Transverse colon (tissue), 4 donors: Measurements from ENCODE around the gene MOCS3. TPM values are rescaled to one million over a fixed set of nuclear protein-coding genes. Genes with fewer than 3 reads are reported as not detected.

Experiments used
- DNase-seq: peaks from one replicate; pipeline ENCODE4 v3.0.0-alpha.2; 2019
- H3K27ac ChIP-seq, 4 donors: fragments of 200-600 bp; sonication (generic); 2 replicates each; pipeline ENCODE4 v1.5.1; 2016 to 2018; ENCODE audit warnings: inconsistent platforms in 4 of 4
- H3K27me3 ChIP-seq: fragments of 200-600 bp; sonication (generic); 2 replicates; pipeline ENCODE4 v1.5.1; 2017; ENCODE audit warnings: inconsistent platforms
- H3K36me3 ChIP-seq, 4 donors: fragments of 200-600 bp; sonication (generic); 2 replicates each; pipeline ENCODE4 v1.5.1; 2017 to 2019; ENCODE audit warnings: inconsistent platforms in 4 of 4
- H3K4me1 ChIP-seq, 4 donors: fragments of 200-600 bp; sonication (generic); 2 replicates each; pipeline ENCODE4 v1.5.1; 2017 to 2020; ENCODE audit warnings: inconsistent platforms in 4 of 4
- H3K4me3 ChIP-seq, 4 donors: fragments of 200-600 bp; sonication (generic); 1 replicate in 1 of 4; 2 replicates in 3 of 4; pipeline versions ENCODE4 v1.5.1 to v1.6.1; 2017 to 2019; ENCODE audit warnings: inconsistent platforms in 4 of 4
- H3K9me3 ChIP-seq, 2 donors: fragments of 200-600 bp; sonication (generic); 2 replicates each; pipeline ENCODE4 v1.5.1; 2017 to 2019; ENCODE audit warnings: inconsistent platforms in 2 of 2
- EP300 ChIP-seq: sonication (generic); formaldehyde crosslinking; IDR thresholded peaks from one replicate; pipeline ENCODE4 v1.6.1; 2017; ENCODE audit warnings: antibody characterized with exemption, low read depth
- POLR2A ChIP-seq: fragments of 450-650 bp; IDR thresholded peaks from one replicate; pipeline ENCODE4 v1.6.1; 2016; ENCODE audit warnings: antibody characterized with exemption, mild to moderate bottlenecking, moderate library complexity
- POLR2AphosphoS5 ChIP-seq, 3 donors: sonication (generic); formaldehyde crosslinking; IDR thresholded peaks; one replicate each; pipeline ENCODE4 v1.6.1; 2016; ENCODE audit warnings: antibody characterized with exemption in 3 of 3
- WGBS, 2 donors: methylation state at CpG; one replicate each; pipeline ENCODE4 v1.1.5; 2018; ENCODE audit warnings: low coverage in 1 of 2; 5-methylcytosine and 5-hydroxymethylcytosine counted together
- in situ Hi-C, 4 donors: fragments of 200-750 bp; cut with MboI; loops; one replicate each; pipeline versions ENCODE4 v1.15.0 to v1.15.1; 2017; ENCODE audit warnings: low sequenced_read_pairs in 3 of 4, low pct_ligation_motif_present in 1 of 4, low pct_unique_long_range_greater_than_20kb in 1 of 4
- intact Hi-C: fragments of 100-400 bp; cut with DNase I; formaldehyde crosslinking; loops from one replicate; pipeline ENCODE4 v1.15.1; 2023; ENCODE audit warnings: low total_unique reads
- total RNA-seq, 4 donors: library from RNA; depleted of rRNA; stranded (reverse); fragments of >200 nt; gene quantifications; one replicate each; pipeline ENCODE4 v1.1.0, GENCODE V29; 2016
- TF ChIP-seq, protein P1 (sequence below), 5 experiments: fragments of 200-600 bp in 3 of 5; fragments of 450-650 bp in 2 of 5; sonication (generic) in 3 of 5; IDR thresholded peaks; 1 replicate in 2 of 5; 2 replicates in 3 of 5; pipeline ENCODE4 v1.5.1; 2016 to 2017; ENCODE audit warnings: antibody characterized with exemption in 5 of 5, inconsistent platforms in 3 of 5, mild to moderate bottlenecking in 2 of 5, moderate library complexity in 1 of 5

Gene MOCS3
- total RNA-seq, 4 donors from 2014 or later: 3.7 to 10.7 (median 4.0) TPM

DNA sequence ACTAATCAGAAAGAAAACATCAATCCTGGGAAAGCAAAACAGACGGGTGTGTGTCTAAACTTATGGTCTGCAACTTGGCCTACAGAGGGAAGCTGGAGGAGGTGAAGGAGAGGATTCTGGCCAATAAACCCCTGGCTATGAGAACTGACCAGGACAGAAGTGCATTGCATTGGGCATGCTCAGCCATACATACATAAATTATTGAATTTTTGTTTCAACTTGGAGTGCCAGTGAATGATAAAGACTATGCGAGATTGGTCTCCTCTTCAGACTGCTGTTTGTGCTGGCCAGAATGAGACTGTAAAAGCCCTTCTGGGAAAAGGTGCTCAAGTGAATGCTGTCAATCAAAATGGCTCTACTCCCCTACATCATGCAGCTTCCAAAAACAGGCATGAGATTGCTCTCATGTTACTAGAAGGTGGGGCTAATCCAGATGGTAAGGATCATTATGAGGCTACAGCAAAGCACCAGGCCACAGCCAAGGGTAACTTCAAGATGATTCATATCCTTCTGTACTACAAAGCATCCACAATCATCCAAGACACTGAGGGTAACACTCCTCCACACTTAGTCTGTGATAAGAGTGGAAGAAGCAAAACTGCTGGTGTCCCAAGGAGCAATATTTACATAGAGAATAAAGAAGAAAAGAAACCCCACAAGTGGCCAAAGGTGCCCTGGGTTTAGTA is 44.8 kb upstream of the MOCS3 start:
- intact Hi-C loops: no loop called here
- no peak for TF ChIP-seq POLR2A
- no peak for TF ChIP-seq EP300
- no peak for TF ChIP-seq POLR2AphosphoS5 (IDR thresholded peaks at IDR 0.05)
- TF ChIP-seq, protein P1, sequence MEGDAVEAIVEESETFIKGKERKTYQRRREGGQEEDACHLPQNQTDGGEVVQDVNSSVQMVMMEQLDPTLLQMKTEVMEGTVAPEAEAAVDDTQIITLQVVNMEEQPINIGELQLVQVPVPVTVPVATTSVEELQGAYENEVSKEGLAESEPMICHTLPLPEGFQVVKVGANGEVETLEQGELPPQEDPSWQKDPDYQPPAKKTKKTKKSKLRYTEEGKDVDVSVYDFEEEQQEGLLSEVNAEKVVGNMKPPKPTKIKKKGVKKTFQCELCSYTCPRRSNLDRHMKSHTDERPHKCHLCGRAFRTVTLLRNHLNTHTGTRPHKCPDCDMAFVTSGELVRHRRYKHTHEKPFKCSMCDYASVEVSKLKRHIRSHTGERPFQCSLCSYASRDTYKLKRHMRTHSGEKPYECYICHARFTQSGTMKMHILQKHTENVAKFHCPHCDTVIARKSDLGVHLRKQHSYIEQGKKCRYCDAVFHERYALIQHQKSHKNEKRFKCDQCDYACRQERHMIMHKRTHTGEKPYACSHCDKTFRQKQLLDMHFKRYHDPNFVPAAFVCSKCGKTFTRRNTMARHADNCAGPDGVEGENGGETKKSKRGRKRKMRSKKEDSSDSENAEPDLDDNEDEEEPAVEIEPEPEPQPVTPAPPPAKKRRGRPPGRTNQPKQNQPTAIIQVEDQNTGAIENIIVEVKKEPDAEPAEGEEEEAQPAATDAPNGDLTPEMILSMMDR (IDR thresholded peaks at IDR 0.05): no peak
- no peaks in the 10 kb centered on the region for H3K36me3 ChIP-seq
- H3K27me3 ChIP-seq: no peaks in the 10 kb centered on the region
- no peak overlapping the region for H3K4me3 ChIP-seq
- H3K4me1 ChIP-seq: peaks cover 19 to 71% (median 35%) of the 10 kb centered on the region in 4 donors
- in situ Hi-C loops: no loop called here
- H3K27ac ChIP-seq: no peak overlapping the region
- DNase-seq: no peak
- WGBS, 2 donors: 50 to 58% methylated on average over 1 to 2 of the region's 2 CpGs
- H3K9me3 ChIP-seq: no peaks in the 10 kb centered on the region

DNA sequence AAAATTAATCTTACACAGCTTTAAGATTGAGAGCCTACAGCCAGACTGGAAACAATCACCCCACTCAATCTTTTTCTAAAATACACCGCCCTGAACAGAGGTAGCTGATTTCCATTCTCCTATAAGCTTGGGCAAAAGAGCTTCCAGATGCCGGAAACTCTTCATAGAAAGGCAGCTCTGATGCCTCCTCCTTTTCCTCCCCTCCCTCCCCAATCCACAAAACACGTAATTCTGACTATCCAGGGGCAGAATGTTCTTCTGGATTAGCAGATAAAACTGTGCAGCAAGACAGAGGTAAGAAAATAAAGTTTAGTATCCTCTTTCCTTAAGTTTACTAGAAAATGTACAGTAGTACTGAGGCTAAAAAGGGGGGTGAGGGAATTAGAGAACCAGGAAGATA is 43.2 kb upstream of the MOCS3 start:
- Histone ChIP-seq H3K27me3 (no peaks in the 10 kb centered on the region), H3K27ac (peak overlapping the region in 3 of 4 donors; percentile 22 to 45 (median 42)), H3K4me1 (peaks cover 19 to 86% (median 45%) of the 10 kb centered on the region in 4 donors), H3K36me3 (no peaks in the 10 kb centered on the region), H3K9me3 (no peaks in the 10 kb centered on the region), H3K4me3 (no peak overlapping the region)
- intact Hi-C loops: no loop called here
- TF ChIP-seq, protein P1 (IDR thresholded peaks at IDR 0.05): no peak
- no peak for TF ChIP-seq POLR2AphosphoS5 (IDR thresholded peaks at IDR 0.05)
- TF ChIP-seq EP300: no peak
- no peak for TF ChIP-seq POLR2A
- DNase-seq: no peak
- in situ Hi-C loops: no loop called here
- WGBS, 2 donors: 47 to 51% methylated on average over 3 of the region's 3 CpGs

DNA sequence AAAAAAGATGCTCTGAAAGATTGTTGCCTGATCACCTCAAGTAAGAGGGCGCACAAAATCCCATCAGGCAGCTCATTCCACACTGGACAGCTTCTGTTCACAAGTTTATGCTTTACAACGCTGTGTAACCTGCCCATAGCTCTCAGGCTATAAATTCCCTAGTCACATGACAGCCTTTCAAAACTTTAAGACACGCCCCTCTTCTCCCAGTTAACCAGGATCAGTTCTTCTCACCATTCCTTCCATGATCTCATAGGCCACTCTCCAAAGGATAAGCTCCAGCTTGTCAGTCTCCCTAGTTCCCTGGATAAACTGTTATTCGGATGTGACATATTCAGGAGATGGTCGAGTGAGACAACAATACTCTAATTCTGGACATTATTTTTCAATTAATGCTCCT is 42.4 kb upstream of the MOCS3 start:
- Histone ChIP-seq H3K4me3 (no peak overlapping the region), H3K4me1 (peaks cover 22 to 86% (median 45%) of the 10 kb centered on the region in 4 donors), H3K27ac (peak overlapping the region in 3 of 4 donors; percentile 22 to 45 (median 42)), H3K36me3 (no peaks in the 10 kb centered on the region), H3K27me3 (no peaks in the 10 kb centered on the region), H3K9me3 (no peaks in the 10 kb centered on the region)
- WGBS, 2 donors: 38 to 39% methylated on average over 5 of the region's 5 CpGs
- in situ Hi-C loops: no loop called here
- no peak for DNase-seq
- intact Hi-C loops: no loop called here
- peak in 1 of 3 donors; percentile 11 for TF ChIP-seq POLR2AphosphoS5 (IDR thresholded peaks at IDR 0.05)
- TF ChIP-seq, protein P1 (IDR thresholded peaks at IDR 0.05): no peak

DNA sequence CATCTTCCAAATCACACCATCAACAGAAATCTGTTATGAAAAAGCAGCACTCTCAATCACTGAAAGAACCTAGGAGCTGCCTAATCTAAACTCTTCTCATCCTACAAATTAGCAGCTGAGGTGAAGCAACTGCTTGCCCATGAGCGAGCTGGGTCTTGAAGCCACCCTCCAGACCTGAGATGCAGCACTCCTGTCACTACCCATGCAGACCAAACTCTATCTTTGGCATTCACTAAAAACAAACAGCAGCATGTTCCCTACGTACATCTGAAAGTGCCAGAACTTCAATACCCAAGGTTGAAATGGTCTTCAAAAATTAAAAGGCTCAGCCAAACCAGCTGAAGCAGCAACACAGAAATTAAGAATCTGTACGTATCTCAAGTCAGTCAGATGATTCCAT is 41.7 kb upstream of the MOCS3 start:
- TF ChIP-seq, protein P1 (IDR thresholded peaks at IDR 0.05): no peak
- TF ChIP-seq POLR2A (no peak), POLR2AphosphoS5 (IDR thresholded peaks at IDR 0.05) (no peak), EP300 (no peak)
- 80 to 88% methylated on average over 2 to 3 of the region's 3 CpGs for WGBS, 2 donors
- in situ Hi-C loops: no loop called here
- H3K27ac ChIP-seq: peak overlapping the region in 3 of 4 donors; percentile 22 to 45 (median 42)
- H3K36me3 ChIP-seq: no peaks in the 10 kb centered on the region
- no peaks in the 10 kb centered on the region for H3K9me3 ChIP-seq
- H3K27me3 ChIP-seq: no peaks in the 10 kb centered on the region
- intact Hi-C loops: no loop called here
- peaks cover 22 to 86% (median 46%) of the 10 kb centered on the region in 4 donors for H3K4me1 ChIP-seq
- no peak overlapping the region for H3K4me3 ChIP-seq
- no peak for DNase-seq
